Neural progenitor cell (in vitro differentiated cells): ENCODE results near the gene NPHP4.

Source experiments
- CTCF ChIP-seq: fragments of 200-600 bp; sonication (generic); IDR thresholded peaks from 2 replicates; pipeline ENCODE4 v1.5.1; 2017; ENCODE audit warnings: antibody characterized with exemption, mild to moderate bottlenecking
- EZH2phosphoT487 ChIP-seq: fragments of 200-600 bp; sonication (generic); IDR thresholded peaks from 2 replicates; pipeline ENCODE4 v1.6.1; 2017; ENCODE audit warnings: antibody characterized with exemption

- TF ChIP-seq EZH2phosphoT487 (no peak), CTCF (no peak)
Observed at GRCh38 chr1:6035303-6035702, 43.1 kb upstream of the NPHP4 start.
